HG02759 (cell line): Measurements from ENCODE around the gene GTSE1.

Experiments
- ATAC-seq: cut with Tn5 transposase; IDR thresholded peaks from one replicate; pipeline ENCODE4 v1.9.1; 2021; ENCODE audit warnings: mild to moderate bottlenecking, moderate library complexity; ENCODE audit not compliant: unreplicated experiment

Gene GTSE1

GRCh38 chr22:46376111-46376510 is 79.4 kb downstream of the GTSE1 start:
- ATAC-seq = no peak

GRCh38 chr22:46376908-46377524 is 80.3 kb downstream of the GTSE1 start:
- ATAC-seq = no peak

- ATAC-seq = no peak
These were observed 81.1 kb downstream of the GTSE1 start for GRCh38 chr22:46377525-46378425.

DNA sequence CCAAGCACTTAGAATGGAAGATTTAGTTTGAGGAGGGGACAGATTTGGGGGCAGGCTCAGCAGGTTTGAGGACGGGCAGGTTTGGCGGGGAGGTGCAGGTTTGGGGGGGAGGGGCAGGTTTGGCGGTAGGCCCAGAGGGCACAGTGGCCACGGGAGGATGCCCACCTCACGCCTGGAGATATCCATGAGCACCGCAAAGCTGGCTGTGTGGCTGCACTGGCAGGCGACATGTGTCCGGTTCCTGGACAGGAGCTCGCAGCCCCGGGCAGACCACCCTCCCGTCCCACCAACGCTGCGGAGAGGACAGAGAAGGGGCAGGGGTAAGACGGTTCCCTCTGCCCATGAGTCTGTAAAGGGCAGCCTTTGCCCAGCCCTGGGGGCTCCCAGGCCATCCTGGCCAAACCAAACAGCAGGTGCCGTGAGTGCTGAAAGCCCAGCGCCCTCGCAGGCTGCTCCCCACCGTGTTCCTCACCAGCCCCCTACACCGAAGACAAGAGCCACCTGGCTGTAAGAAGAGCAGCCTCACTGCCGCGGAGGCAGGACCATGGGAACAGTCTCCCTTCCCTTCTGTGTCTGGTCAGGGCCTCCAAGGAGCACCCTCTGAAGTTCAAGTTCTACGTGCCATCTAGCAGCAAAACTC is 81.9 kb downstream of the GTSE1 start:
- ATAC-seq = no peak

GRCh38 chr22:46379066-46379930 is 82.6 kb downstream of the GTSE1 start:
- ATAC-seq = no peak

DNA sequence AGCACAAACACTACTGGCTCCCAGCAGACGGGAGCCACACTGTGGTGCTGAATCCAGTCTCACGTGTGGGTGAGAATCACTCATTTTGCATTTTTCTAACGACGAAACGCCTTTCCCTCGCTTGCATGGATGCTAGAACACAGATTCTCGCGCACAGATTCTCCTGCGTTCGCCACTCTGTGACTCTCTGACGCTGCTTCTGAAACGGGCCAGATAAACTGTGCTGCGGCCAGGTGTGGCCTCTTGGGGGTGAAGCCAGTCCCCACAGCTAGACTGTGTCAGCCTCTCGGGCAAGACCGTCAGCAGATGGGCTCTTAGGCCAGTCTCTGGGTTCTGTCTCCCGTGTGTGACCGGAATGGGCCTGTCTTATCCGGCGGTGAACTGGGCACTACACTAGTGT is 83.4 kb downstream of the GTSE1 start:
- ATAC-seq = no peak
